GM19023 (cell line): ENCODE measurements around the gene REV1.
"Not testable (repeated sequence)": the region's sequence is repeated elsewhere in the genome, so short reads cannot be mapped to it uniquely, and the experiment has no call there.

Source experiments
- ATAC-seq: cut with Tn5 transposase; IDR thresholded peaks from one replicate; pipeline ENCODE4 v1.9.1; 2021; ENCODE audit warnings: mild to moderate bottlenecking, moderate library complexity; ENCODE audit not compliant: unreplicated experiment

The REV1 gene

GRCh38 chr2:99404797-99405669 lies 84.8 kb downstream of the REV1 start:
- ATAC-seq, result no peak

DNA sequence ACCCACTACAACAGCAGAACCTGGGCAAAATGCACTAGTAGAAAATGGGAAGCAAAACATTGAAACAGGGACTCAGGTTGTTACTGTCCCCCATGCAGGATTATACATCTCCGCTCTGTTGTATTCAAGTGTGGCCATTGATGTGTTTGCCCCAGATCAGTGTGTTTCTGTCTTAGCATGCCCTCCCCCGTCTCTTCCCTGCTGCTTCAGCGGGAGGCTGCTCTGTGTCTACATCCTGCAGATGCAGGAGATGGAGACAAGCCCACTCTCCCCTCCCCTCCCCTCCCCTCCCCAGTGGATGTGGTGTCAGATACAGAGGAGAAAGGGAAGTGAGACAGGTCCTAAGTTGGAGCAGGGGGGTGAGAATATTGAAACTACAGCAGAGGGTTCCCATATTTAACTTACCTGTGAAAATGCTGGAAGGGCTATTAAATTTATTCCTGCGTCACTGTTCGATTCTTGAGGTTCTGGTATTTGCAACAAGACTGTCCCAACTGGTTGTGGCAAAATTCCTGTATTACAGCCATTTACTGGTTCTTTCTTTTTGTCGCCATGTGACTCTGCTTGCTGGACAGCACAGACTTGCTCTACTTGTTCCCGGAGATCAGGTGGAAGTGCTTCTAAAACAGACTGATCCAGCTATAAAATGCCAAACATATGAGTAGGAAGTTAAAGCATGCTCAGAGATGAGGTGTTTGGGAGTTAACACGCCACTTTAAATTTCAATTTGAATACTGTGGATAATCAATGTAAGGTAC lies 85.6 kb downstream of the REV1 start:
- no peak for ATAC-seq

GRCh38 chr2:99403524-99403923 lies 86.3 kb downstream of the REV1 start:
- ATAC-seq, result no peak

- ATAC-seq, result no peak
Measured at GRCh38 chr2:99403084-99403483, 86.7 kb downstream of the REV1 start.

DNA sequence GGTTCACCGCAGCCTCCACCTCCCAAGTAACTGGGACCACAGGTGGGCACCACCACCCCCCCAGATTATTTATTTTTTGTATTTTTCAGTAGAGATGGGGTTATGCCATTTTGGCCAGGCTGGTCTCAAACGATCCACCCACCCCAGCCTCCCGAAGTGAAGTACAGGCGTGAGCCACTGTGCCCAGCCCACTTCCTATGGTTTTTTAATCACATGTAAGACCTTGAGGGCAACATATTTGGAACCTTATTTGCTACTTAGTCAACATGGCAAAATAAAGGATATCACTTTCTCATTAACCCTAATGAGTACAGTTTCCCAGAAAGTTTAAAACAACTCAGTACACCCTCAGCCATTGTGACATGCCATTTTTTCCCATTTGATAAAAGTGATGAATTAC lies 88.0 kb downstream of the REV1 start:
- no peak for ATAC-seq

DNA sequence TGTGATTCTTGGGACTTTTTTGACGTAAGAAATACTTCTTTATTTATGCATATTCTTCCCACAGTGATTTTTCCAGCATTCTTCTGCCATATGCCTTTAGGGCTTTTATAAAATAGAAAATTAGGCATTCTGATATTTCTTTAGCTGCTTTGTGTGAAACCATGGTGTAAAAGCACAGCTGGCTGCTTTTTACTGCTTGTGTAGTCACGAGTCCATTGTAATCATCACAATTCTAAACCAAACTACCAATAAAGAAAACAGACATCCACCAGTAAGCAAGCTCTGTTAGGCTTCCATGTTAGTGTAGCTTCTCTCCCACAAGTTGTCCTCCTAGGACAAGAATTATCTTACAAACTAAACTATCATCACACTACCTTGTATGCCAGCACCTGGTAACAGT lies 90.0 kb downstream of the REV1 start:
- no peak for ATAC-seq

DNA sequence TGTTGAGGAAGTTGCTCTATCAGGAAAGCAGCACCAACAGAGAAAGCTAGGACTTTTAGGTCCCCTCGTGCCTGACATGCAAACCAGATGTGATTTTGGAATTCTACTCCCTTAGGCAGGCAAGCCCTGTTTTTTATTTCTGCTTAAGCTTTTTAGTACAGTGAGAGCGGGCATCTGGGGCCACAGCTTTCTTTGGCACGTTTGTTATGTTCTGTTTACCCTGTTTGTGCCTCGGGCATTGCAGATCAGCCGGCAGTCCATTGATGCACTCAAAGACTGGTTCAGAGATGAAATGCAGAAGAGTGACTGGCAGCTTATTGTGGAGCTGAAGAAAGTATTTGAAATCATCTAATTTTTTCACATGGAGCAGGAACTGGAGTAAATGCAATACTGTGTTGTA lies 90.8 kb downstream of the REV1 start:
- ATAC-seq, result no peak

GRCh38 chr2:99398303-99398702 lies 91.5 kb downstream of the REV1 start:
- ATAC-seq, result no peak

DNA sequence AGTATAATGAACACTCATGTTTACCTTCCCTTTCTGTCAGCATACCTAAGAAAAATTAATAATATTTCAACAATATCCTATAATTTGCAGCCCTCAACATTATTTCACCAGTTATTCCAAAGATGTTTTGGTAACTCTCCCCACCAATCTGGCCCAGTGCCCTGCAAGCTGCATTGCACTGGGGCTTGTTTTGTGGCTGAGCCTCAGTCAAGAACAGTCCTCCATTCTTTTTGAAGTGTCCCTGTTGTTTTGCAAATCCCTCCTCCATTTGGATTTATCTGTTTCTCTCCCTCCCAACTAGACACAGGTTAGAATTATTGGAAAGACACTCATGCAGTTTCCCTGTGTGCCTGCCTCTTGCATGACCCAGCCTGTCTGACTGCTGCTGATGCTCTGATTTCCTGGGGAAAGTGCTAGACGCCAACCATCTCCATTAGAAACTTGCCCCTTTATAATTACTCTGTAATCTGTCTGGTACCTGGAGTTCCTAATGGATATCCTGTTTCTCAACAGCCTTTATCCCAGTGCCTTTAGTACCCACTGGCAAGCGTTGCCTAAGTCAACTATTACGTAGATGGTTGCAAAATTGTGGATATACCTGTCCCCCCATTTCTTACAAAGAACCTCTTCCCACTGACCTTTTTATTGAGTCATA lies 92.4 kb downstream of the REV1 start:
- no peak for ATAC-seq

DNA sequence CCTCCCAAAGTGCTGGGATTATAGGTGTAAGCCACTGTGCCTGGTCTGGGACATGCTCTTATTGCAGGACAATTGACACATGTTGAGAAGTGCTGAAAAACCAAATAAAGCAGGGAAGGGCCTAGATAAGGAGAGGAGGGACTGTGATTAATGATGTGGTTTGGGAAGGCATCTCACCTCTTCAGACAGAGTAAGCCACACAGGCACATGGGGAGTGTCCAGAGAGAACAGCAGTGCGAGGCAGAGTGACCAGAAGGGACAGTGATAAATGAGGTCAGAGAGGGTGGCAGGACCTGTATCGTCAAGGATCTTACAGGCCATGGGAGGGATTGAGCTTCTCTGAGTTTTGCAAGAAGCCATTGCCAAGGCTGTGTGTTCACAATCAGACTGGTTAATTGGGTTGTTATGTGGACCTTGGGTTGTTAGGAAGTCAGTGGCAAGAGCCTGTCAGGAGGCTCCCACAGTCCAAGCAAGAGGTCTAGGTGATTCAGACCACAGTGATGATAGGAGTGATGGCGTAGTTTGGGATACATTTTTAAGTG lies 94.2 kb downstream of the REV1 start:
- no peak for ATAC-seq

DNA sequence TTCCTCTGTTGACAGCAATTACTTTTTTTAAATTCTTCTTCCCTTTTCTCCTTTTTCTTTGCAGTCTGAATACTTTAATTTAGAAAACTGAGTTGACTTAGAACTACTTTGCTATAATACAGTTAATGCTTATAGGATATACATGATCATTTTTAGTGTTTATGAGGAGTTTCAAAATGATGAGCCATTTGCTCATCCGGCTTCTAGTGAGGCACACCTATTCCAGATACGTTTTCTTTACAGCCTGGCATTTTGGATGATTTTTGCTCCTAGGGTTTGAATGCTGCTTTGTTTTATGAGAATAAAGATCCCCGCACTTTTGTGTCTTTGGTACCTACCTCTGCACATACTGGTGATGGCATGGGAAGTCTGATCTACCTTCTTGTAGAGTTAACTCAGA lies 99.9 kb downstream of the REV1 start:
- ATAC-seq, result no peak

- ATAC-seq, result no peak
Measured at GRCh38 chr2:99389371-99389770, 100.4 kb downstream of the REV1 start.

- ATAC-seq, result no peak
Measured at GRCh38 chr2:99388892-99389291, 100.9 kb downstream of the REV1 start.

DNA sequence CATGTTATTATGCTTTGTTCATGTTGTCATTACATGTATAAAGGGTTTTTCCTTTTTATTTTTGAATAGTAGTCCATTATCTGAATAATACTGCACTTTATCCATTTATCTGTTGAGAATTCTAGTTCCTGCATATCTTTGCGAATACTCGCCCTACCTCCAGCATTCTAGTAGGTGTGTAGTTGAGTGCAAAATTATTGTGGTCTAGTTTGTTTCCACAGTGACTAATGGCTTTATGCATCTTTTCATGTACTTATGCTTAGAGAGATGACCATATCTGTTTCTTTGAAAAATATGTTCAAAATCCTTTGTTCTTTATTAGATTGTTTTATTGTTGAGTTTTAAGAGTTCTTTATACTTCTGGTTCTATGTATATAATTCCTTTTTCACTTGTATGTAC lies 103.8 kb downstream of the REV1 start:
- ATAC-seq, result no peak

DNA sequence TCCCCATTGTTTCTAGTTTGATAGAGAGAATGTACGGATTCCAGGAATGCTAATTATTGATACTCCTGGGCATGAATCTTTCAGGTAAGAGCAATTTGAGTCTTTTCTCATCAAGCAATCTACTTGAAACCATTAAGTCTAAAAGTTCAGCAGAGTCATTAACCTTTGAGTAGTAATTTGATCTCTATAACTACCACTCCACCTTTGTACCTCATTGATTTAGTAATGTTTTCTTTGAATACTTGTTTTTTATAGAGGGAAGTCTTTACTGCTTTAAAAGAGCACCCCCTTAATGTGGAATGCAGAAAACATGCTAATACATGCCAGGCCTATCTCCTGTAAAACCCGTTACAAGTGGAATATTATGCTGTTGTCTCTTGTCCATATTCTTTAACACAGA lies 107.7 kb downstream of the REV1 start:
- no peak for ATAC-seq

DNA sequence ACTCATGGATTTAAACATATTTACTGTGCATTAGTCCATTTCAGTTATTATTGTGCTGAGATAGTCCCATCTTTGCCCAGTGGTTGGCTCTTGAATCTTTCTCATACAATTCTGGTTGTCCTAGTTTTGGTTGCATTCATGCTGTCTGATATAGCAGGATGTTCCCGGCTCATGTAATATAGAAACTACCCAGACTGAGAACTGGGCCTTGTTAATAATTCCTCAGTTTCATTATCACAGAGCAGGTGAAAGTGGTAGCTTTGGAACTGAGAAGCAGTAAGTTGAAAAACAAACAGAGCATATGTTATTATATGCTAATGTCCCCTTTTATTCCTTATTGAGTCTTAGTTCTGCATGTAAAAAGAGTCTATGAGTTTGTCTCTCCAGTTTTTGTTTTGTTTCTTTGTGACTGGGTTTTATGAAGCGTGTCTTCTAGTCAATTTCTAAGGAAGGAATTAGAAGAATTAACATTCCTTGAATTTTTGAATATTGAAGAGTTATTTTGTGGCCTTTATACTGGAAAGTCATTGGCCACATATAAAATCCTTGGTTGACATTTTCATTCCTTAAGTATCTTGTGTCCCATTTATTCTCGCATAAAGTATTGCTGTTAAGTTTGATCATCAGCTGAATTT lies 109.3 kb downstream of the REV1 start:
- no peak for ATAC-seq

DNA sequence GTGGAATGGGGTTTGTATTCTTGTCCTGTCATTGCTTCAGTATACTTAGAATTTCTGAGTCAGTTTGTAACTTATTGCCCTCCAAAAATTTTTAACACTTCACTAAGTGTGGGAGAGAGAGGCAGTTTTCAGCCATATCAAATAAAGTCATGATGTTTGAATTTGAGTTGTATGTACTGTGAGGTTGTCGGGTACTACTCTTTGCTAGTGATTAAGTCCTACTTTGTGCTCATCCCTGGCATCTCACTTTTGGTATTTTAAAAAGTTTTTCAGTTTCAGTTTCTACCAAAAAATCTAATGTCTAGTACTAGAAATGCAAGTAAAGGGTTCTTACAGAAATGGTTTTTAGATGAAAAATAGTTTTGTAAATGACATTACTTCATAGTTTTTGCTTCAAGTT lies 111.9 kb downstream of the REV1 start:
- no peak for ATAC-seq

- ATAC-seq, result no peak
Measured at GRCh38 chr2:99376254-99376864, 113.5 kb downstream of the REV1 start.

- ATAC-seq, result no peak
Measured at GRCh38 chr2:99374747-99375146, 115.1 kb downstream of the REV1 start.

DNA sequence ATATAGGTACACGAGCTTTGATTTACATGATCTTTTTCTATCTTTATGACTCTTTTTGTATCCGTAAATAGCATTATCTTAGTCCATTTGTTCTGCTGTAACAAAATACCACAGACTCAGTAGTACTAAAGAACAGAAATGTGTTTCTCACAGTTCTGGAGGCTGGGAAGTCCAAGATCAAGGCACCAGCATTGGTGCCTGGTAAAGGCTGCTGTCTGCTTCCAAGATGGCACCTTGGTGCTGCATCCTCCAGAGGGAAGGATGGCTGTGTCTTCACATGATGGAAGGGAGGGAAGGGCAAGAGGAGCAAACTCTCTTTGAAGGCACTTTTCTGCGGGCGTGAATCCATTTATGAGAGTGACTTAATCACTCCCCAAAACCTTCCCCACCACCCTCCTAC lies 116.7 kb downstream of the REV1 start:
- no peak for ATAC-seq

- ATAC-seq, result not testable (repeated sequence)
Measured at GRCh38 chr2:99368854-99369253, 121.0 kb downstream of the REV1 start.
